ENCODE results near the gene CTNNBL1. TPM values are rescaled to one million over a fixed set of nuclear protein-coding genes. Genes with fewer than 3 reads are reported as not detected.

CTNNBL1 gene
- total RNA-seq, 1 experiment from 2014 or later, result 55.4 TPM

DNA sequence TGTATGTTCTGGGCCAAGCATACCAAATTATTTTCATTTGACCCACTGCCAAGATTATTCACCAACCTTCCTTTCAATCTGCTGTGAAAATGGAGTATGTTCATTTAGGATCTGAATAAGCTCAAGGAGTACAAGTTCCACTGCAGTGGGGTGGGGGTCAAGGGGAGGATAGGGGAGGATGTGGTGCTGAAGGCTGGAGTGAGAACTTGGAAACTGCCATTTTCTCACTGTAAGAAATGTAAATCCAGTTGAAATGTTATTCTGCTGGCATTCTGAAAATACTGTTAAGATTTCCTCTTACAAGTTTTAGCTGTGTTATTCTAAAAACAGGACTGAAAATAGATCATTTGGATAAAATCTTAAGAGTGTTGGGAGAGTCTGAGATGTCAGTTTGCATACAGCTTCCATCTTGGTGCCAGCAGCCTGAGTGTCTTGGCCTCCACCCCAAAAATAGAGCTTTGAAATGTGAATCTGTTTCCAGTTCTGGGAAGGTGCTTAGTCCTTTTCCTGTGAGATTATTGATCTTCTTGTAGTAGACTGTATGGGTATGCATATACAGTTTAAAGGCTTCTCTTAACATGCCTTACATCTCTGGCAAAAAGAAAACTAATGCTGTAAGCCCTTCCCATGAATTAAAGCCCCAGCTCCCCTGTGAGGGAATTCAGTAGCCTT lies 84.3 kb downstream of the CTNNBL1 start:
- Histone ChIP-seq H2AFZ (ENCODE audit: low read depth, low read length, poor library complexity, severe bottlenecking) (no peak overlapping the region), H3K9me2 (ENCODE audit: insufficient read depth) (no peaks in the 10 kb centered on the region), H3K9me3 (ENCODE audit: control insufficient read depth in 1 of 2, insufficient read depth in 1 of 2, low read depth in 1 of 2, low read length in 2 of 2) (no peaks in the 10 kb centered on the region), H4K20me1 (ENCODE audit: insufficient read depth) (no peaks in the 10 kb centered on the region), H3K4me2 (ENCODE audit: low read length) (no peak overlapping the region), H3K27ac (ENCODE audit: low read depth, low read length) (no peak overlapping the region), H3K27me3 (ENCODE audit: insufficient read depth, low read length) (no peaks in the 10 kb centered on the region), H3K36me3 (ENCODE audit: control insufficient read depth in 1 of 2, insufficient read depth in 2 of 2, low read length in 2 of 2) (peaks cover 0 to 4% of the 10 kb centered on the region in 2 experiments; a peak in 1 of 4 replicates), H3K4me1 (ENCODE audit: control insufficient read depth in 1 of 2, insufficient read depth in 2 of 2, low read length in 2 of 2) (no peaks in the 10 kb centered on the region), H3K4me3 (replicated peaks in 1 of 2; ENCODE audit: low read depth in 1 of 2, low read length in 2 of 2) (no peak overlapping the region), H3K79me2 (ENCODE audit: insufficient read depth, low read length) (no peaks in the 10 kb centered on the region), H3K9ac (ENCODE audit: low read length) (no peak overlapping the region)
- ChIA-PET POLR2A (no interaction called here), CTCF (no interaction called here), RAD21 (ENCODE audit: low non-redundant PET in 1 of 2, low total read pairs in 2 of 2, uncharacterized antibody in 2 of 2, unreplicated experiment in 2 of 2) (no interaction called here)
- no peak for DNase-seq (ENCODE audit: low read depth, low spot score)
- BruUV-seq (replicated peaks), result no TSS peak
- intact Hi-C loops (cut with micrococcal nuclease), result no loop called here
- TF ChIP-seq POLR2AphosphoS5 (IDR thresholded peaks at IDR 0.05; ENCODE audit: low read depth, low read length) (no peak), EZH2phosphoT487 (IDR thresholded peaks at IDR 0.05; ENCODE audit: borderline replicate concordance) (no peak), FOSL1 (IDR thresholded peaks at IDR 0.05; ENCODE audit: low read depth) (no peak), CEBPB (IDR thresholded peaks at IDR 0.05; ENCODE audit: low read depth) (no peak), JUND (IDR thresholded peaks at IDR 0.05) (no peak), SIN3A (IDR thresholded peaks at IDR 0.05; ENCODE audit: low read depth) (no peak)
- TF ChIP-seq, protein P1, sequence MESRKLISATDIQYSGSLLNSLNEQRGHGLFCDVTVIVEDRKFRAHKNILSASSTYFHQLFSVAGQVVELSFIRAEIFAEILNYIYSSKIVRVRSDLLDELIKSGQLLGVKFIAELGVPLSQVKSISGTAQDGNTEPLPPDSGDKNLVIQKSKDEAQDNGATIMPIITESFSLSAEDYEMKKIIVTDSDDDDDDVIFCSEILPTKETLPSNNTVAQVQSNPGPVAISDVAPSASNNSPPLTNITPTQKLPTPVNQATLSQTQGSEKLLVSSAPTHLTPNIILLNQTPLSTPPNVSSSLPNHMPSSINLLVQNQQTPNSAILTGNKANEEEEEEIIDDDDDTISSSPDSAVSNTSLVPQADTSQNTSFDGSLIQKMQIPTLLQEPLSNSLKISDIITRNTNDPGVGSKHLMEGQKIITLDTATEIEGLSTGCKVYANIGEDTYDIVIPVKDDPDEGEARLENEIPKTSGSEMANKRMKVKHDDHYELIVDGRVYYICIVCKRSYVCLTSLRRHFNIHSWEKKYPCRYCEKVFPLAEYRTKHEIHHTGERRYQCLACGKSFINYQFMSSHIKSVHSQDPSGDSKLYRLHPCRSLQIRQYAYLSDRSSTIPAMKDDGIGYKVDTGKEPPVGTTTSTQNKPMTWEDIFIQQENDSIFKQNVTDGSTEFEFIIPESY (IDR thresholded peaks at IDR 0.05; ENCODE audit: extremely low read depth, insufficient replicate concordance, low read length), result no peak
- TF ChIP-seq, protein P2, sequence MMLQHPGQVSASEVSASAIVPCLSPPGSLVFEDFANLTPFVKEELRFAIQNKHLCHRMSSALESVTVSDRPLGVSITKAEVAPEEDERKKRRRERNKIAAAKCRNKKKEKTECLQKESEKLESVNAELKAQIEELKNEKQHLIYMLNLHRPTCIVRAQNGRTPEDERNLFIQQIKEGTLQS (IDR thresholded peaks at IDR 0.05), result no peak
- ATAC-seq, result no peak

Measured in HCT116 (cell line).